T-cell (primary cell): Measurements from ENCODE around the gene UBAC2. TPM values are rescaled to one million over a fixed set of nuclear protein-coding genes. Genes with fewer than 3 reads are reported as not detected.

Source experiments
- ATAC-seq, 4 experiments: fragments of 200-7000 bp in 3 of 4; fragments of 150-1000 bp in 1 of 4; cut with Tn5 transposase; replicated peaks in 1 of 4; 1 replicate in 3 of 4; 2 replicates in 1 of 4; pipeline ENCODE4 v1.10.0; 2021; ENCODE audit warnings: moderate library complexity in 3 of 4, mild to moderate bottlenecking in 2 of 4, moderate number of reproducible peaks in 1 of 4
- CTCF ChIA-PET, 2 donors: fragments of 300-600 bp; sonication (Branson Sonifier 250); formaldehyde crosslinking; loops; one replicate each; lab custom pipeline; 2022; ENCODE audit warnings: antibody characterized with exemption in 2 of 2; lab: Charles Lee
- POLR2A ChIA-PET, 2 donors: fragments of 300-600 bp; sonication (Branson Sonifier 250); formaldehyde crosslinking; loops; one replicate each; lab custom pipeline; 2022; ENCODE audit warnings: antibody characterized with exemption in 2 of 2; lab: Charles Lee
- DNase-seq, 35 experiments: peaks; one replicate each; pipeline versions ENCODE4 v3.0.0 to v3.0.0-alpha.2; 2013 to 2023
- H3K27ac ChIP-seq: one replicate; pipeline ENCODE4 v1.5.1; 2013; ENCODE audit warnings: low read length
- H3K27me3 ChIP-seq, 2 experiments: replicated peaks in 1 of 2; 1 replicate in 1 of 2; 2 replicates in 1 of 2; pipeline versions ENCODE4 v1.6.1 to v1.7.0; 2013; ENCODE audit warnings: low read length in 1 of 2, mixed read lengths in 1 of 2; ENCODE audit not compliant: control insufficient read depth in 2 of 2, insufficient read depth in 2 of 2; ENCODE audit errors: extremely low read depth in 1 of 2
- H3K36me3 ChIP-seq, 2 donors: 1 replicate in 1 of 2; 2 replicates in 1 of 2; pipeline versions ENCODE4 v1.6.1 to v1.7.0; 2013; ENCODE audit warnings: low read length in 1 of 2; ENCODE audit not compliant: control insufficient read depth in 2 of 2, insufficient read depth in 1 of 2; ENCODE audit errors: extremely low read depth in 1 of 2
- H3K4me1 ChIP-seq, 2 experiments: 1 replicate in 1 of 2; 2 replicates in 1 of 2; pipeline versions ENCODE4 v1.6.1 to v1.7.0; 2013; ENCODE audit warnings: low read length in 2 of 2, mixed read lengths in 1 of 2; ENCODE audit not compliant: insufficient read depth in 2 of 2, control insufficient read depth in 1 of 2; ENCODE audit errors: extremely low read depth in 1 of 2
- H3K4me3 ChIP-seq, 2 donors: 1 replicate in 1 of 2; 2 replicates in 1 of 2; pipeline versions ENCODE4 v1.5.1 to v1.7.0; 2013; ENCODE audit warnings: mild to moderate bottlenecking in 2 of 2, low read length in 1 of 2, moderate library complexity in 1 of 2; ENCODE audit not compliant: control insufficient read depth in 1 of 2; ENCODE audit errors: extremely low read depth in 1 of 2
- H3K9me3 ChIP-seq: 2 replicates; pipeline ENCODE4 v1.7.0; 2013
- H3K27ac Mint-ChIP-seq, 2 donors: one replicate each; pipeline ENCODE4 v1.8.0; 2020 to 2021; ENCODE audit warnings: mild to moderate bottlenecking in 2 of 2, mixed read lengths in 2 of 2
- H3K27me3 Mint-ChIP-seq, 2 donors: one replicate each; pipeline ENCODE4 v1.8.0; 2021 to 2022; ENCODE audit warnings: mixed read lengths in 2 of 2
- H3K36me3 Mint-ChIP-seq: one replicate; pipeline ENCODE4 v1.8.0; 2021; ENCODE audit warnings: mixed read lengths
- H3K4me1 Mint-ChIP-seq, 3 donors: one replicate each; pipeline ENCODE4 v1.8.0; 2020 to 2022; ENCODE audit warnings: mixed read lengths in 3 of 3, mild to moderate bottlenecking in 1 of 3
- H3K4me3 Mint-ChIP-seq, 3 donors: one replicate each; pipeline ENCODE4 v1.8.0; 2020 to 2022; ENCODE audit warnings: mild to moderate bottlenecking in 3 of 3, mixed read lengths in 3 of 3, moderate library complexity in 3 of 3
- H3K9me3 Mint-ChIP-seq, 3 donors: one replicate each; pipeline ENCODE4 v1.8.0; 2020 to 2022; ENCODE audit warnings: mixed read lengths in 3 of 3
- WGBS: methylation state at CpG from one replicate; pipeline ENCODE4 v1.1.5; 2013; ENCODE audit warnings: missing lambda C conversion rate; ENCODE audit not compliant: insufficient coverage; 5-methylcytosine and 5-hydroxymethylcytosine counted together
- total RNA-seq, 35 experiments: library from RNA in 6 of 35; stranded (reverse) in 6 of 35; fragments of 120-200 nt in 1 of 35; gene quantifications; one replicate each; pipeline versions ENCODE4 v1.2.1 to v1.2.4 and lab custom pipeline; 2013 to 2026

UBAC2 gene, protein sequence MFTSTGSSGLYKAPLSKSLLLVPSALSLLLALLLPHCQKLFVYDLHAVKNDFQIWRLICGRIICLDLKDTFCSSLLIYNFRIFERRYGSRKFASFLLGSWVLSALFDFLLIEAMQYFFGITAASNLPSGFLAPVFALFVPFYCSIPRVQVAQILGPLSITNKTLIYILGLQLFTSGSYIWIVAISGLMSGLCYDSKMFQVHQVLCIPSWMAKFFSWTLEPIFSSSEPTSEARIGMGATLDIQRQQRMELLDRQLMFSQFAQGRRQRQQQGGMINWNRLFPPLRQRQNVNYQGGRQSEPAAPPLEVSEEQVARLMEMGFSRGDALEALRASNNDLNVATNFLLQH
- total RNA-seq = 10 to 100 TPM; 83.3 to 99.3 (median 84.9) TPM
- total RNA-seq (2013) = 80.5 TPM
- total RNA-seq (lab: John Stamatoyannopoulos, UW) = 33.5 to 106 (median 69.0) reads per million in 29 experiments

GRCh38 chr13:99200432-99201167 is at the start of gene UBAC2:
Gene UBAC2, plus strand, starts transcription at chr13:99200854. Its CDS starts 55 bp downstream, at chr13:99200909.
- H3K9me3 Mint-ChIP-seq = no peaks in the 10 kb centered on the region
- WGBS = under 1% methylated on average over 75 of the region's 76 CpGs
- Histone ChIP-seq H3K9me3 (no peaks in the 10 kb centered on the region), H3K27ac (peak within 1 kb of the TSS; percentile 99), H3K27me3 (no peaks in the 10 kb centered on the region), H3K4me1 (peaks cover 33 to 50% of the 10 kb centered on the region in 2 experiments), H3K36me3 (peaks cover 0 to 3% of the 10 kb centered on the region in 2 donors), H3K4me3 (peak within 1 kb of the TSS; percentile 93 to 97)
- ATAC-seq (peak; percentile 82 to 85 (median 82)), DNase-seq (peak; percentile 92 to 100 (median 96))
- H3K4me3 Mint-ChIP-seq = peak within 1 kb of the TSS; percentile 85 to 99 (median 99)
- H3K27me3 Mint-ChIP-seq = no peaks in the 10 kb centered on the region
- POLR2A ChIA-PET = interaction anchor here (0.5 to 5.3 kb wide), 13 partner anchors 14 to 465 kb away, joined by 3 to 41 read pairs (median 3); partner anchors contain the start of genes GPR18 (in 2 of the 2) and GPR183 (in 1 of the 2)
- peak within 1 kb of the TSS; percentile 94 to 98 for H3K27ac Mint-ChIP-seq
- H3K36me3 Mint-ChIP-seq = peaks cover 10% of the 10 kb centered on the region
- CTCF ChIA-PET = interaction anchor here (0.6 to 7.2 kb wide), 18 partner anchors 9 to 236 kb away, joined by 3 to 128 read pairs (median 5); partner anchors contain the start of gene GPR18 (in 2 of the 2)
- H3K4me1 Mint-ChIP-seq = peaks cover 62 to 68% (median 67%) of the 10 kb centered on the region in 3 donors

DNA sequence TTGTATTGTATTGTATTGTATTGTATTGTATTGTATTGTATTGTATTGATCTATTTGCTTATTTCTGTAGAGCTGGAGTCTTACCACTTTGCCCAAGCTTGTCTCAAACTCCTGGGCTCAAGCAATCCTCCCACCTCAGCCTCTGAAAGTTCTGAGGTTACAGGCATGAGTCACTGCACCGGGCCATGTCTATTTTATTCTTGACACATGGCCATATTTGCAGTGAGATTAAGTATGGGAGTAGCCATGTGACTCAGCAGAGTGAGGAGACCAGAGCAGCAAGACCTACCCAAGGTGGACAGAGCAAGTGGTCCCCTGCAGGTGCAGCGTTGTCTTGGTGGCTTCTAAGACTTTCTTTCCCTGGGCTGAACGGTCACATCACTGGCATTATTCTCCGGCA is 49.1 kb upstream of the UBAC2 start:
- Histone ChIP-seq H3K27ac (no peak overlapping the region), H3K27me3 (no peaks in the 10 kb centered on the region), H3K9me3 (no peaks in the 10 kb centered on the region), H3K4me3 (no peak overlapping the region), H3K36me3 (no peaks in the 10 kb centered on the region), H3K4me1 (no peaks in the 10 kb centered on the region)
- DNase-seq (no peak), ATAC-seq (no peak)
- Mint-ChIP-seq H3K27ac (no peak overlapping the region), H3K9me3 (no peaks in the 10 kb centered on the region), H3K27me3 (no peaks in the 10 kb centered on the region), H3K4me3 (no peak overlapping the region), H3K4me1 (no peaks in the 10 kb centered on the region), H3K36me3 (no peaks in the 10 kb centered on the region)
- 43% methylated on average over 2 of the region's 4 CpGs for WGBS
- ChIA-PET POLR2A (interaction anchor here in 1 of 2 donors (0.6 kb wide), 1 partner anchor 63 kb away, joined by 3 read pairs; no protein-coding TSS in a partner anchor), CTCF (no interaction called here)

GRCh38 chr13:99153219-99153618 is 47.4 kb upstream of the UBAC2 start:
- ATAC-seq = no peak
- no peaks in the 10 kb centered on the region for H3K9me3 Mint-ChIP-seq
- ChIA-PET POLR2A (no interaction called here), CTCF (no interaction called here)
- no peak overlapping the region for H3K4me3 ChIP-seq
- no peak for DNase-seq
- no peak overlapping the region for H3K4me3 Mint-ChIP-seq
- no peaks in the 10 kb centered on the region for H3K27me3 Mint-ChIP-seq
- H3K27ac Mint-ChIP-seq = no peak overlapping the region
- H3K27me3 ChIP-seq = no peaks in the 10 kb centered on the region
- H3K4me1 ChIP-seq = no peaks in the 10 kb centered on the region
- no peaks in the 10 kb centered on the region for H3K36me3 Mint-ChIP-seq
- 83% methylated on average over 1 of the region's 1 CpG for WGBS
- H3K36me3 ChIP-seq = no peaks in the 10 kb centered on the region
- H3K9me3 ChIP-seq = no peaks in the 10 kb centered on the region
- no peak overlapping the region for H3K27ac ChIP-seq
- no peaks in the 10 kb centered on the region for H3K4me1 Mint-ChIP-seq

DNA sequence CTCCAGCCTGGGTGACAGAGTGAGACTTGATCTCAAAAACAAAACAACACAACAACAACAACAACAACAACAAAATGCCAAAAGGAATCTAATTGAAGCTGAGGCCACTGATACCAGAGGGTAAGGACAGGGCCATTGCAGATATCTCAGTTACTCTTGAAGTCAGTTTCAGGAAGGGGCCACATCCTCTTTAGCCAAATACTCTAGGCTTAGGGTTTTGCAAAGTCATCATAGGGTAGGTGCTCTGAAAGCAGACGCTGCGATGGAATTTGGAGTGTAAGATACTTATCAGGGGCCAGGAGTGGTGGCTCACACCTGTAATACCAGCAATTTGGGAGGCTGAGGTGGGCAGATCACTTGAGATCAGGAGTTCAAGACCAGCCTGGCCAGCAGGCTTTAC is 46.6 kb upstream of the UBAC2 start:
- Histone ChIP-seq H3K27ac (no peak overlapping the region), H3K4me1 (no peaks in the 10 kb centered on the region), H3K4me3 (no peak overlapping the region), H3K36me3 (no peaks in the 10 kb centered on the region), H3K9me3 (no peaks in the 10 kb centered on the region), H3K27me3 (peaks cover 0 to 3% of the 10 kb centered on the region in 2 experiments)
- no peaks in the 10 kb centered on the region for H3K36me3 Mint-ChIP-seq
- ChIA-PET CTCF (no interaction called here), POLR2A (no interaction called here)
- peaks cover 3 to 4% of the 10 kb centered on the region in 2 donors for H3K27me3 Mint-ChIP-seq
- ATAC-seq (no peak), DNase-seq (no peak)
- H3K4me1 Mint-ChIP-seq = no peaks in the 10 kb centered on the region
- no peak overlapping the region for H3K4me3 Mint-ChIP-seq
- no peaks in the 10 kb centered on the region for H3K9me3 Mint-ChIP-seq
- 60% methylated on average over 1 of the region's 2 CpGs for WGBS
- H3K27ac Mint-ChIP-seq = no peak overlapping the region

DNA sequence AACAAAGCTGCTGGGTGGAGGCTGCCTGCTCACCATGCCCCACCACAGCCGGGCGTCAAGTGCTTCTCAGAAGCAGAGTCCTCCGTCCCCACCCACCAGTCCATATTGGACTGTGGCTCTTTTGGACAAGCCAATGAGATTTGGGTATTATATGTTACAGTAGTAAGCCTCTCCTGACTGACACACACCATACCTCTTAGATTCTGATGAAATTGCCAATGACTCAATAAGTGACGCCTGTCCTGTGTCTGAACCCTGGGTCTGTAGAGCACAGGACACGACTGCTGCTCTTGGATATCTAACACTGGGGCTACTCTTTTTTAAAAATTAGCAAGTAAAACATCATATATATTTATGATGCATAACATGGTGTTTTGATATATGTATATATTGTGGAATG is 44.8 kb upstream of the UBAC2 start:
- Mint-ChIP-seq H3K4me3 (no peak overlapping the region), H3K36me3 (no peaks in the 10 kb centered on the region), H3K4me1 (no peaks in the 10 kb centered on the region), H3K27ac (no peak overlapping the region), H3K9me3 (no peaks in the 10 kb centered on the region), H3K27me3 (peaks cover 9 to 10% of the 10 kb centered on the region in 2 donors)
- Histone ChIP-seq H3K27ac (no peak overlapping the region), H3K27me3 (peaks cover 0 to 3% of the 10 kb centered on the region in 2 experiments), H3K4me3 (no peak overlapping the region), H3K4me1 (no peaks in the 10 kb centered on the region), H3K36me3 (no peaks in the 10 kb centered on the region), H3K9me3 (no peaks in the 10 kb centered on the region)
- DNase-seq (no peak), ATAC-seq (no peak)
- POLR2A ChIA-PET = no interaction called here
- CTCF ChIA-PET = no interaction called here
- whole genome bisulfite sequencing = no CpG with 5 or more reads among the region's 5 CpGs

GRCh38 chr13:99157046-99157445 is 43.6 kb upstream of the UBAC2 start:
- Mint-ChIP-seq H3K9me3 (no peaks in the 10 kb centered on the region), H3K27me3 (peaks cover 9 to 10% of the 10 kb centered on the region in 2 donors), H3K4me3 (no peak overlapping the region), H3K27ac (no peak overlapping the region), H3K36me3 (no peaks in the 10 kb centered on the region), H3K4me1 (no peaks in the 10 kb centered on the region)
- Histone ChIP-seq H3K9me3 (no peaks in the 10 kb centered on the region), H3K27me3 (peaks cover 0 to 3% of the 10 kb centered on the region in 2 experiments), H3K27ac (no peak overlapping the region), H3K36me3 (no peaks in the 10 kb centered on the region), H3K4me3 (no peak overlapping the region), H3K4me1 (no peaks in the 10 kb centered on the region)
- 100% methylated on average over 1 of the region's 5 CpGs for WGBS
- ATAC-seq (no peak), DNase-seq (no peak)
- ChIA-PET POLR2A (interaction anchor here in 1 of 2 donors (0.6 kb wide), 1 partner anchor 179 kb away, joined by 3 read pairs; no protein-coding TSS in a partner anchor), CTCF (no interaction called here)
